HepG2 (cell line): Measurements from ENCODE around the gene ADSL. TPM values are rescaled to one million over a fixed set of nuclear protein-coding genes. Genes with fewer than 3 reads are reported as not detected.
A peak's percentile ranks its signal among the peaks of the same experiment; 100 is the strongest.

Experiments used
- ATAC-seq: fragments of 200-7000 bp; cut with Tn5 transposase; 3 replicates; pipeline ENCODE4 v1.9.1; 2020; ENCODE audit warnings: mild to moderate bottlenecking, moderate library complexity
- BruUV-seq: library from RNA; stranded (reverse); fragments of 400-500 nt; replicated peaks from 2 replicates; lab custom pipeline; 2021; lab: Mats Ljungman, UMichigan
- CTCF ChIA-PET: fragments of 300-600 bp; formaldehyde crosslinking; extraction: SDS; loops from one replicate; lab custom pipeline; 2021; ENCODE audit warnings: low total read pairs, inconsistent platforms, low intra/inter-chr PET ratio; lab: Yijun Ruan, JAX
- POLR2A ChIA-PET: fragments of 350-600 bp; sonication (Branson Sonifier 250); formaldehyde crosslinking; loops from one replicate; lab custom pipeline; 2020; ENCODE audit warnings: antibody characterized with exemption, inconsistent platforms; lab: Yijun Ruan, JAX
- DNase-seq: peaks from one replicate; pipeline ENCODE4 v3.0.0-alpha.2; 2015; ENCODE audit warnings: low spot score
- FAIRE-seq: peaks from 3 replicates; lab custom pipeline; 2011; peaks lifted over from hg19 to GRCh38; lab: Jason Lieb, UNC
- H2AFZ ChIP-seq: one replicate; pipeline ENCODE4 v1.6.1; 2011; ENCODE audit warnings: low read length, inconsistent platforms
- H3K27ac ChIP-seq: fragments of 300-600 bp; 3 replicates; pipeline ENCODE4 v1.8.0; 2011; ENCODE audit warnings: mixed run types, mild to moderate bottlenecking, mixed read lengths, low read length, inconsistent platforms; ENCODE audit not compliant: insufficient read depth; ENCODE audit errors: extremely low read length
- H3K27me3 ChIP-seq, 2 experiments: fragments of 200-600 bp in 1 of 2; 2 replicates in 1 of 2; 3 replicates in 1 of 2; pipeline versions ENCODE4 v1.6.0 to v1.8.0; 2011; ENCODE audit warnings: low read length in 2 of 2, mild to moderate bottlenecking in 2 of 2, moderate library complexity in 2 of 2, inconsistent platforms in 1 of 2; ENCODE audit not compliant: insufficient read depth in 2 of 2, control insufficient read depth in 1 of 2
- H3K36me3 ChIP-seq, 2 experiments: fragments of 200-600 bp in 1 of 2; replicated peaks in 1 of 2; 2 replicates in 1 of 2; 3 replicates in 1 of 2; pipeline versions ENCODE4 v1.5.1 to v1.8.0; 2011; ENCODE audit warnings: low read length in 2 of 2, inconsistent platforms in 1 of 2; ENCODE audit not compliant: insufficient read depth in 2 of 2, control insufficient read depth in 1 of 2
- H3K4me1 ChIP-seq: 2 replicates; pipeline ENCODE4 v1.5.1; 2012; ENCODE audit warnings: low read length, inconsistent platforms; ENCODE audit not compliant: insufficient read depth
- H3K4me2 ChIP-seq: 2 replicates; pipeline ENCODE4 v1.6.0; 2011; ENCODE audit warnings: low read depth, low read length, inconsistent platforms
- H3K4me3 ChIP-seq, 3 experiments: fragments of 200-600 bp in 1 of 3; sonication (generic), shearing (Covaris generic) in 1 of 3; replicated peaks in 1 of 3; 2 replicates each; pipeline ENCODE4 v1.5.1; 2011 to 2016; ENCODE audit warnings: low read length in 3 of 3, inconsistent platforms in 2 of 3, low read depth in 2 of 3, mild to moderate bottlenecking in 2 of 3, control low read depth in 1 of 3, mixed read lengths in 1 of 3; ENCODE audit not compliant: insufficient read depth in 1 of 3
- H3K79me2 ChIP-seq: one replicate; pipeline ENCODE4 v1.6.1; 2011; ENCODE audit warnings: low read length, inconsistent platforms; ENCODE audit not compliant: insufficient read depth
- H3K9ac ChIP-seq: 2 replicates; pipeline ENCODE4 v1.6.0; 2011; ENCODE audit warnings: mild to moderate bottlenecking, low read depth, low read length, inconsistent platforms; ENCODE audit not compliant: insufficient read depth
- H3K9me3 ChIP-seq: 2 replicates; pipeline ENCODE4 v1.5.1; 2012; ENCODE audit warnings: mild to moderate bottlenecking, low read length
- H4K20me1 ChIP-seq: 2 replicates; pipeline ENCODE4 v1.6.0; 2011; ENCODE audit warnings: inconsistent platforms, mild to moderate bottlenecking, low read length, moderate library complexity; ENCODE audit not compliant: insufficient read depth
- AGO2 ChIP-seq: fragments of 200-400 bp; formaldehyde crosslinking; optimal IDR thresholded peaks from 2 replicates; pipeline ENCODE3; 2017; ENCODE audit warnings: mild to moderate bottlenecking, low read depth, low read length, moderate library complexity
- HOXA5 ChIP-seq: sonication (generic); formaldehyde crosslinking; IDR thresholded peaks from 2 replicates; pipeline ENCODE4 v1.4.0; 2020; ENCODE audit warnings: missing genetic modification reagents
- KDM6A ChIP-seq: IDR thresholded peaks from 2 replicates; pipeline ENCODE4 v1.6.1; 2016; ENCODE audit warnings: low read depth
- XRCC5 ChIP-seq: fragments of 200-400 bp; formaldehyde crosslinking; optimal IDR thresholded peaks from 2 replicates; pipeline ENCODE3; 2017; ENCODE audit warnings: mild to moderate bottlenecking, low read length
- ZC3H13 ChIP-seq: sonication (generic); formaldehyde crosslinking; IDR thresholded peaks from 2 replicates; pipeline ENCODE4 v1.8.1; 2023; ENCODE audit warnings: mild to moderate bottlenecking, missing genetic modification reagents, moderate library complexity
- ZNF451 ChIP-seq: sonication (generic); formaldehyde crosslinking; IDR thresholded peaks from 2 replicates; pipeline ENCODE4 v1.5.0; 2020; ENCODE audit warnings: mild to moderate bottlenecking, missing genetic modification reagents
- ZSCAN29 ChIP-seq: sonication (generic); formaldehyde crosslinking; conservative IDR thresholded peaks from 2 replicates; pipeline ENCODE4 v1.4.0; 2020; ENCODE audit warnings: mild to moderate bottlenecking, missing genetic modification reagents
- WGBS: methylation state at CpG from one replicate; pipeline ENCODE4 v1.1.6; 2017; ENCODE audit warnings: low lambda C conversion rate; 5-methylcytosine and 5-hydroxymethylcytosine counted together
- in situ Hi-C: cut with HindIII; loops from 2 replicates; pipeline ENCODE4 v1.10.0; 2017; ENCODE audit warnings: low pct_unique_long_range_greater_than_20kb; ENCODE audit not compliant: extremely low pct_ligation_motif_present
- intact Hi-C: fragments of 100-400 bp; cut with micrococcal nuclease; formaldehyde crosslinking; loops from one replicate; pipeline ENCODE4 v1.10.0; 2022; ENCODE audit not compliant: unreplicated experiment
- polyA plus RNA-seq, 8 experiments: library from polyadenylated mRNA; depleted of rRNA in 3 of 8; stranded (reverse) in 7 of 8; unstranded in 1 of 8; fragments of >200 nt; fragmentation: Illumina TruSeq in 4 of 8; extraction: Trizol in 4 of 8; gene quantifications; 2 replicates each; pipeline versions ENCODE4 v1.2.1 to v1.2.3, GENCODE V29; 2011 to 2016; ENCODE audit warnings: low read depth in 4 of 8, missing spikeins in 1 of 8, mixed read lengths in 1 of 8; ENCODE audit not compliant: insufficient read depth in 1 of 8
- total RNA-seq, 5 experiments: library from RNA; depleted of rRNA; stranded (reverse); fragments of >200 nt; fragmentation: Illumina TruSeq; extraction: Trizol; gene quantifications; 2 replicates each; pipeline ENCODE4 v1.2.3, GENCODE V29; 2016; ENCODE audit warnings: low read depth in 1 of 5
- TF ChIP-seq, protein P1 (sequence below): sonication (generic); formaldehyde crosslinking; IDR thresholded peaks from 2 replicates; pipeline ENCODE4 v1.8.0; 2022; ENCODE audit warnings: missing genetic modification reagents, mild to moderate bottlenecking, inconsistent platforms, borderline replicate concordance

The ADSL gene
- total and polyA plus RNA-seq, 2 of the 13 experiments (the other 11 are each of a cell fraction or from before 2014, with no cell fraction given), result 123 to 174 TPM

DNA sequence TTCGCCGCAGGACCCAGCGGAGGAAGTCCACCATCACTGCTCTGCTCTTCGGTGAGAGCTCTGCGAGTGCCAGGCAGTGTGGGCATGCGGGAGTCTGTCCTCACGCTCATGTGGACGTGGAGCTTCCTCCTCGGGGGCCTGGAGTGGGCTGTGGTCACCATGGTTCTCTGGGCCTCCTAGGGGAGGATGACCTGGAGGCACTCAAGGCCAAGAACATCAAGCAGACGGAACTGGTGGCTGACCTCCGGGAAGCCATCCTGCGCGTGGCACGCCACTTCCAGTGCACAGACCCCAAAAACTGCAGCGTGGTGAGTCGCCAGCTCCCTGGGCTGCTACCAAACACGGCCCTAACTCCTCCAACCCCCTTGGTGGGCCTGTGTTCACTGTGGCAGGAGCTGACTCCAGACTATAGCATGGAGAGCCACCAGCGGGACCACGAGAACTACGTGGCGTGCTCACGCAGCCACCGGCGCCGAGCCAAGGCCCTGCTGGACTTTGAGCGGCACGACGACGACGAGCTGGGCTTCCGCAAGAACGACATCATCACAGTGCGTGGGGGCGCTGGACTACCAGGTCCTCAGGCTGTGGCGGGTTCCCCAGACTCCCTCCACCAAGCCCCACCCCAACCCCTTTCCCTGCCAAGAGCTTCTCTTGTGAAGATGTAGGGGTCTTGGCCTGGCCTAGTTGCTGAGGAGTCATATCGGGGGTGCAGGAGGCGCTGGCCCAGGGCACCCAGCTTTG is 60.9 kb downstream of the ADSL start:
- TF ChIP-seq XRCC5 (no peak), ZSCAN29 (no peak), AGO2 (peak; percentile 39), KDM6A (CRISPR knock-in tag) (no peak), ZNF451 (CRISPR knock-in tag) (no peak), HOXA5 (CRISPR knock-in tag) (no peak), ZC3H13 (CRISPR knock-in tag) (0 out of 2 replicates have a peak, but pooled peaks have one; percentile 37)
- TF ChIP-seq, protein P1, sequence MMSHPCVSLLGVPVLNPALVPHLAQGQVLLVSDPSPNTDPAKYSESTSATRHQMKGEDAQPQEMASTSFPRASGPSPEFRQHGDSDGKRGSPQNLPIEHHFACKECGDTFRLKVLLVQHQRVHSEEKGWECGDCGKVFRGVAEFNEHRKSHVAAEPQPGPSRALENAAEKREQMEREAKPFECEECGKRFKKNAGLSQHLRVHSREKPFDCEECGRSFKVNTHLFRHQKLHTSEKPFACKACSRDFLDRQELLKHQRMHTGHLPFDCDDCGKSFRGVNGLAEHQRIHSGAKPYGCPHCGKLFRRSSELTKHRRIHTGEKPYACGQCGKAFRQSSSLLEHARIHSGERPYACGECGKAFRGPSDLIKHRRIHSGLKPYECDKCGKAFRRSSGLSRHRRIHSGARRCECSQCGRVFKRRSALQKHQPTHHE (CRISPR knock-in tag), result no peak
- Histone ChIP-seq H3K4me1 (no peaks in the 10 kb centered on the region), H4K20me1 (no peaks in the 10 kb centered on the region), H3K27me3 (no peaks in the 10 kb centered on the region), H2AFZ (no peak overlapping the region), H3K4me3 (no peak overlapping the region), H3K9me3 (no peaks in the 10 kb centered on the region), H3K9ac (no peak overlapping the region), H3K27ac (no peak overlapping the region), H3K4me2 (no peak overlapping the region), H3K36me3 (peaks cover 14 to 24% of the 10 kb centered on the region in 2 experiments), H3K79me2 (no peaks in the 10 kb centered on the region)
- FAIRE-seq (no peak), DNase-seq (no peak), ATAC-seq (no peak; the same call in 2 of the 3 replicates)
- CTCF ChIA-PET, result no interaction called here
- in situ Hi-C loops (no loop called here), intact Hi-C loops (no loop called here)
- no TSS peak for BruUV-seq
- WGBS, result 100% methylated on average over 11 of the region's 37 CpGs
- POLR2A ChIA-PET, result no interaction called here
